Body of pancreas (tissue), 4 donors: ENCODE data around the gene ZNF277. TPM values are rescaled to one million over a fixed set of nuclear protein-coding genes. Genes with fewer than 3 reads are reported as not detected.

Source experiments
- ATAC-seq: fragments of 150-250 bp; one replicate; pipeline ENCODE4 v1.9.1; 2016
- DNase-seq, 4 donors: peaks; one replicate each; pipeline ENCODE4 v3.0.0-alpha.2; 2019
- H3K27ac ChIP-seq, 4 donors: fragments of 200-600 bp; sonication (generic); 1 replicate in 3 of 4; 2 replicates in 1 of 4; pipeline versions ENCODE4 v1.5.1 to v1.6.1; 2016 to 2019; ENCODE audit warnings: mild to moderate bottlenecking in 1 of 4, mixed read lengths in 1 of 4, moderate library complexity in 1 of 4
- H3K27me3 ChIP-seq, 2 donors: fragments of 200-600 bp; sonication (generic); one replicate each; pipeline ENCODE4 v1.6.0; 2016; ENCODE audit warnings: mild to moderate bottlenecking in 1 of 2
- H3K36me3 ChIP-seq, 2 donors: fragments of 200-600 bp; sonication (generic); replicated peaks in 1 of 2; 2 replicates each; pipeline ENCODE4 v1.5.1; 2016; ENCODE audit warnings: low read depth in 2 of 2; ENCODE audit not compliant: insufficient read depth in 1 of 2
- H3K4me1 ChIP-seq: fragments of 200-600 bp; sonication (generic); one replicate; pipeline ENCODE4 v1.6.0; 2016
- H3K4me3 ChIP-seq, 2 donors: fragments of 200-600 bp; sonication (generic); 1 replicate in 1 of 2; 2 replicates in 1 of 2; pipeline ENCODE4 v1.5.1; 2016 to 2019
- H3K9me3 ChIP-seq, 3 donors: fragments of 200-600 bp; sonication (generic); 1 replicate in 2 of 3; 2 replicates in 1 of 3; pipeline ENCODE4 v1.5.1; 2016
- POLR2A ChIP-seq, 3 donors: fragments of 450-650 bp; IDR thresholded peaks; one replicate each; pipeline ENCODE4 v1.6.1; 2016; ENCODE audit warnings: antibody characterized with exemption in 3 of 3, mild to moderate bottlenecking in 2 of 3
- WGBS, 2 donors: methylation state at CpG; one replicate each; pipeline ENCODE4 v1.1.5; 2017; 5-methylcytosine and 5-hydroxymethylcytosine counted together
- intact Hi-C: fragments of 100-400 bp; cut with DNase I; formaldehyde crosslinking; loops from one replicate; pipeline ENCODE4 v1.15.1; 2023
- total RNA-seq, 2 donors: library from RNA; depleted of rRNA; stranded (reverse); fragments of >200 nt; gene quantifications; one replicate each; pipeline ENCODE4 v1.1.0, GENCODE V29; 2016
- TF ChIP-seq, protein P1 (sequence below), 7 experiments: fragments of 450-650 bp in 4 of 7; fragments of 200-600 bp in 3 of 7; sonication (generic) in 3 of 7; IDR thresholded peaks; one replicate each; pipeline ENCODE4 v1.5.1; 2016 to 2019; ENCODE audit warnings: antibody characterized with exemption in 7 of 7

ZNF277 gene
- total RNA-seq, 2 donors from 2014 or later, result 12.9 to 34.0 TPM

DNA sequence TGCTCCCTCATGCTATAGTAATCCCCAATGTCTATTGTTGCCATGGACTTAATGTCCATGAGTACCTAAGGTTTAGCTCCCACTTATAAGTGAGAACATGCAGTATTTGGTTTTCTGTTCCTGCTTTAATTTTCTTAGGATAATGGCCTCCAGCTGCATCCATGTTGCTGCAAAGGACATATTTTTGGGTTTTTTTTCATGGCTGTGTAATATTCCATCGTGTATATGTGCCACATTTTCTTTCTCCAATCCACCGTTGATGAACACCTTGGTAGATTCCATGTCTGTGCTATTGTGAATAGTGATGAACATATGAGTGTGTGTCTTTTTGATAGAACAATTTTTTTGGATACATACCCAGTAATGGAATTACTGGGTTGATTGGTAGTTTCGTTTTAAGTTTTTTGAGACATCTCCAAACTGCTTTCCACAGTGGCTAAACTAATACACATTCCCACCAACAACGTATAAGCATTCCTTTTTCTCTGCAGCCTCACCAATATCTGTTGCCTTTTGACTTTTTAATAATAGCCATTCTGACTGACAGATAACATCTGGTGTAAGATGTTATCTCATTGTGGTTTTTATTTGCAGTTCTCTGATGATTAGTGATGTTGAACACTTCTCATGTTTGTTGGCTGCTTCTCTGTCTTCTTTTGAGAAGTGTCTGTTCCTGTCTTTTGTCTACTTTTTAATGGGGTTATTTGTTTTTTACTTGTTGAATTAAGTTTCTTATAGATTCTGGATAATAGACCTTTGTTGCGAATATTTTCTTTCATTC is 175.0 kb downstream of the ZNF277 start:
- ATAC-seq (no peak), DNase-seq (no peak)
- WGBS, 2 donors, result 84 to 88% methylated on average over 5 of the region's 5 CpGs
- Histone ChIP-seq H3K36me3 (no peaks in the 10 kb centered on the region), H3K27ac (no peak overlapping the region), H3K27me3 (no peaks in the 10 kb centered on the region), H3K4me1 (peaks cover 5% of the 10 kb centered on the region), H3K4me3 (no peak overlapping the region), H3K9me3 (no peaks in the 10 kb centered on the region)
- intact Hi-C loops, result no loop called here
- TF ChIP-seq, protein P1, sequence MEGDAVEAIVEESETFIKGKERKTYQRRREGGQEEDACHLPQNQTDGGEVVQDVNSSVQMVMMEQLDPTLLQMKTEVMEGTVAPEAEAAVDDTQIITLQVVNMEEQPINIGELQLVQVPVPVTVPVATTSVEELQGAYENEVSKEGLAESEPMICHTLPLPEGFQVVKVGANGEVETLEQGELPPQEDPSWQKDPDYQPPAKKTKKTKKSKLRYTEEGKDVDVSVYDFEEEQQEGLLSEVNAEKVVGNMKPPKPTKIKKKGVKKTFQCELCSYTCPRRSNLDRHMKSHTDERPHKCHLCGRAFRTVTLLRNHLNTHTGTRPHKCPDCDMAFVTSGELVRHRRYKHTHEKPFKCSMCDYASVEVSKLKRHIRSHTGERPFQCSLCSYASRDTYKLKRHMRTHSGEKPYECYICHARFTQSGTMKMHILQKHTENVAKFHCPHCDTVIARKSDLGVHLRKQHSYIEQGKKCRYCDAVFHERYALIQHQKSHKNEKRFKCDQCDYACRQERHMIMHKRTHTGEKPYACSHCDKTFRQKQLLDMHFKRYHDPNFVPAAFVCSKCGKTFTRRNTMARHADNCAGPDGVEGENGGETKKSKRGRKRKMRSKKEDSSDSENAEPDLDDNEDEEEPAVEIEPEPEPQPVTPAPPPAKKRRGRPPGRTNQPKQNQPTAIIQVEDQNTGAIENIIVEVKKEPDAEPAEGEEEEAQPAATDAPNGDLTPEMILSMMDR (IDR thresholded peaks at IDR 0.05), result no peak
- no peak for TF ChIP-seq POLR2A (IDR thresholded peaks at IDR 0.05)

DNA sequence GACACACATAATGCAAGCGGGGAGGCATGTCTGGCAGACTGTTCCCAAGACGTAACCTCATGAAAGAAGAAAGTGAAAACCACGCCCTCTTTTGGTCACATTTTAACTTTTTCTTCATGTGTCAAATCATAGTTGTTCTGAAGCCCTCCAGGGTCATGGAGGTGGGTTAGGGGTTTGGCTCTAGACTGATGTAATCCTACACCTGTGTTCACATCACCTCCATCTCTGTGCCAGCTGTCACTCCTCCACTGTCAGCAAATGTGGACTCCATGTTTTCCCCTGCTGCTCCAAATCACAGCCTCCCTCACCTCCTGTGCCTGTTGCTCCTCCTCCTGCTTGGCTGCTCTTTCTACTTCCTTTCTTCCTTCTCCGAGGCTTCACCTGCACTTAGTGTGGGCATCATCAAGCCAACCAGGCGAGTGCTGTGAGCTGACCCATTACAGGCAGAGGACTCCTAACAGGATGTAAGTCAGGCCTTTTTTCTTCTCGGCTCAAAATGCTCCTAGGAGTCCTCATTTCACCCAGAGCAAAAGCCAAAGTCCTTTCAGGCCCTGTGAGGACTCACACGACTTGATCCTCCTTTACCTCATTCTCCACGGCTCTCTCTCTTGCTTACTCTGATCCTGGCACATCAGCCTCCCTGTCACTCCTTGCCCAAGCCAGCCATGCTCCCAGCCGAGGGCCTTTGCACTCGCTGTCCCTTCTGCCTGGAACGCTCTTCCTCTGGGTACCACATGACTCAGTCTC is 177.3 kb downstream of the ZNF277 start:
- H3K4me3 ChIP-seq, result no peak overlapping the region
- ATAC-seq, result peak; percentile 73
- no peaks in the 10 kb centered on the region for H3K36me3 ChIP-seq
- intact Hi-C loops, result no loop called here
- H3K27me3 ChIP-seq, result no peaks in the 10 kb centered on the region
- no peak overlapping the region for H3K27ac ChIP-seq
- H3K9me3 ChIP-seq, result no peaks in the 10 kb centered on the region
- TF ChIP-seq, protein P1 (IDR thresholded peaks at IDR 0.05), result peak in 4 of 7 experiments; percentile 7 to 35 (median 18)
- no peak for TF ChIP-seq POLR2A (IDR thresholded peaks at IDR 0.05)
- peaks cover 5% of the 10 kb centered on the region for H3K4me1 ChIP-seq
- WGBS, 2 donors, result 58 to 66% methylated on average over 11 of the region's 11 CpGs
- peak; percentile 20 to 56 (median 37) for DNase-seq

DNA sequence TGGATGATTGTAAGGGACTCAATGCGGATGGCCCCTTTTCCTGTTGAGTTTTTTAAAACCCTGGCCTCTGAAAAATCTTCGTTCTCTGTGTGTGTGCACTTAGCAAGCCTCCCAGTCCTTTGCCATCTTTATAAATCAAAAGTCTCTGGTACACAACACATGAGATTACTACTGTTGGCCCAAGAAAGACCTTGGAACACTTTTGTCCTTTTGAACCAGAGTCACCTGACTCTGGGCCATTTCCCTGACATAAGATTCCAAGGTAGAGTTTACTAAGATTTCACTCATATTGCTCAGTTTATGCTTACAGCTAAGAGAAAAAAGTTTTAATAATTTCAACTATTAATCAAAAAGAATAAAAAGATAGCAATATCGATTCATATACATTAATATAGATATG is 179.0 kb downstream of the ZNF277 start:
- TF ChIP-seq, protein P1 (IDR thresholded peaks at IDR 0.05), result no peak
- no peak for TF ChIP-seq POLR2A (IDR thresholded peaks at IDR 0.05)
- WGBS, 2 donors, result 74 to 81% methylated on average over 3 of the region's 3 CpGs
- Histone ChIP-seq H3K27me3 (no peaks in the 10 kb centered on the region), H3K4me3 (no peak overlapping the region), H3K36me3 (no peaks in the 10 kb centered on the region), H3K27ac (no peak overlapping the region), H3K9me3 (no peaks in the 10 kb centered on the region), H3K4me1 (peaks cover 5% of the 10 kb centered on the region)
- DNase-seq (no peak), ATAC-seq (no peak)
- intact Hi-C loops, result no loop called here

DNA sequence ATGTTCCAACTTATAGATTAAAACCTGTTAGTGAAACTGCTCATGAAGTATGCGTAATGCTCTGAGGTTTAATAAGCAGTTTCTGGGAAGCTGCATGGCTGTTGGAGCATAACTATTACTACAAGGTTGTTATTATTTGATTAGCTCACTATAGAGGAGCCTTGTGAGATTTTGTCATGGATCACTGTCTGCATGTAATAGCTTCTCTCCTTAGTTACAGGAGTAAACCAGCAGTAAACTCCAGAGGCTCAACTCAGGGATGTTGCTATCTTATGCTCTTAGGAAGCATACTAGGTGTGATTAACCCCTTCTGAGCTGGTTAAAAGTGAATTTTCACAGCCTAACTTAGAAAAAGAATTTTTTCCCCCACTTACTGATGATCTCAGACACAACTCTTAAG is 180.1 kb downstream of the ZNF277 start:
- Histone ChIP-seq H3K9me3 (no peaks in the 10 kb centered on the region), H3K4me3 (no peak overlapping the region), H3K36me3 (no peaks in the 10 kb centered on the region), H3K27me3 (no peaks in the 10 kb centered on the region), H3K4me1 (peaks cover 10% of the 10 kb centered on the region), H3K27ac (no peak overlapping the region)
- intact Hi-C loops, result no loop called here
- WGBS, 2 donors, result 82 to 95% methylated on average over 1 of the region's 1 CpG
- no peak for DNase-seq
- TF ChIP-seq POLR2A (IDR thresholded peaks at IDR 0.05), result no peak
- TF ChIP-seq, protein P1 (IDR thresholded peaks at IDR 0.05), result no peak
- no peak for ATAC-seq
